ENCODE data around the gene TPM3. TPM values are rescaled to one million over a fixed set of nuclear protein-coding genes. Genes with fewer than 3 reads are reported as not detected.

The TPM3 gene
- total RNA-seq, 1 donor from 2014 or later = 248 TPM

- Mint-ChIP-seq H3K4me3 (ENCODE audit: unreplicated experiment) (peak overlapping the region; percentile 97), H3K4me1 (ENCODE audit: low read depth) (peaks cover 56% of the 10 kb centered on the region), H3K27me3 (ENCODE audit: low read depth) (no peaks in the 10 kb centered on the region), H3K27ac (ENCODE audit: unreplicated experiment) (peak overlapping the region; percentile 97), H3K9me3 (ENCODE audit: low read depth) (no peaks in the 10 kb centered on the region), H3K36me3 (ENCODE audit: low read depth) (peaks cover 18% of the 10 kb centered on the region)
- no peak for TF ChIP-seq CTCF (IDR thresholded peaks at IDR 0.05)
- DNase-seq (ENCODE audit: low spot score) = no peak
These were observed 30.6 kb upstream of the TPM3 start for GRCh38 chr1:154222518-154222917.

DNA sequence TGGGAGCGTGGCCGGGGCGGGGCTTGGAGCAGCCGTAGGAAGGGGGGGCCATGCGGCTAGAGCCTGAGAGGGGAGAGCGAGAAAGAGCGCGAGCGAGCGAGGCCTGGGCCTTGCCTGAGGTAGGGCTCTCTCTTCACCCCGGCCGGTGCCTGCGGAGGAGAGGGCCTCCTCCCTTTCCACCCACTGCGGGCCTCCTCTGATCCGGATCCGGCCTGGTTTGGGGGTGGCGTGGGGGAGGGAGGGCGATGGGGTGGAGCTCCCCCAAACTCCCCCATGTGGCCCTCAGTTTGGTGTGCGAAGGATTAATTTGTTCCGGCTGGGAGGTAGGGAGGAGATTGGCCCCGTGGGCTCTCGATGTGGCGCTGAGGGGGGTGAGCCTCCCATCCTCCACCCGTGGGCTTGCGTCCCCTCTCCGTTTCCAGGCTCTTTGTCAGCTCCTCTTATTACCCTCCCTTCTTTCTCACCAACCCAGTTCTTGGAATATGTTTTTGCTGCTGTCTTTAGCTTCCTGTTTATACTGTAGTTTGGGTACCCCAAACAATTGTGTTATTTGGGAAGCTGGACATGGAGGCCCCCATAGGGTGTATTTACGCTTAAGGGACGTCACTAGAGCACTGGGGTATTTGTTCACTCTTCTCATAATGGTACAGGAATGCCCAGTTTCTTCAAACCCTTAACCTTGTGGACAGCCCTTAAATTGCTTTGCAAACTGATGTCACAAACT, 29.5 kb upstream of the TPM3 start:
- H3K27me3 Mint-ChIP-seq (ENCODE audit: low read depth) = no peaks in the 10 kb centered on the region
- H3K9me3 Mint-ChIP-seq (ENCODE audit: low read depth) = no peaks in the 10 kb centered on the region
- peaks cover 18% of the 10 kb centered on the region for H3K36me3 Mint-ChIP-seq (ENCODE audit: low read depth)
- H3K4me1 Mint-ChIP-seq (ENCODE audit: low read depth) = peaks cover 60% of the 10 kb centered on the region
- peak overlapping the region; percentile 97 for H3K4me3 Mint-ChIP-seq (ENCODE audit: unreplicated experiment)
- no peak for DNase-seq (ENCODE audit: low spot score)
- H3K27ac Mint-ChIP-seq (ENCODE audit: unreplicated experiment) = peak overlapping the region; percentile 97
- no peak for TF ChIP-seq CTCF (IDR thresholded peaks at IDR 0.05)

DNA sequence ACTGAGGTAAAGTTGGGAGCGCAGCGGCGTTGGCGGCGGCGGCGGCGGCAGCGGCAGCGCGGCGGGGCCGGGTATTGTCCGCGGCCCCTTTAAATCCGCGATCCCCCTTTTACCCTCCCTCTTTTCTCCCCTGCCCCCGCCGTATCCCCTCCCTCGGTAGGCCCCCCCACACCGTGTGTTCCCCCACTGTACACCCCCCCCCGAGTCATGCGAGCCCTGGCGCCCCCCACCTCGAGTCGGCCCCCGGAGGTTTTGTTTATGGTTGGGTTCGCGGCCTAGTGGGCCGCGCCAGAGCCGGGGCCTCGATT, 29.0 kb upstream of the TPM3 start:
- peak overlapping the region; percentile 97 for H3K4me3 Mint-ChIP-seq (ENCODE audit: unreplicated experiment)
- H3K36me3 Mint-ChIP-seq (ENCODE audit: low read depth) = peaks cover 13% of the 10 kb centered on the region
- H3K4me1 Mint-ChIP-seq (ENCODE audit: low read depth) = peaks cover 60% of the 10 kb centered on the region
- H3K27ac Mint-ChIP-seq (ENCODE audit: unreplicated experiment) = peak overlapping the region; percentile 100
- no peak for DNase-seq (ENCODE audit: low spot score)
- TF ChIP-seq CTCF (IDR thresholded peaks at IDR 0.05) = no peak
- H3K27me3 Mint-ChIP-seq (ENCODE audit: low read depth) = no peaks in the 10 kb centered on the region
- H3K9me3 Mint-ChIP-seq (ENCODE audit: low read depth) = no peaks in the 10 kb centered on the region

DNA sequence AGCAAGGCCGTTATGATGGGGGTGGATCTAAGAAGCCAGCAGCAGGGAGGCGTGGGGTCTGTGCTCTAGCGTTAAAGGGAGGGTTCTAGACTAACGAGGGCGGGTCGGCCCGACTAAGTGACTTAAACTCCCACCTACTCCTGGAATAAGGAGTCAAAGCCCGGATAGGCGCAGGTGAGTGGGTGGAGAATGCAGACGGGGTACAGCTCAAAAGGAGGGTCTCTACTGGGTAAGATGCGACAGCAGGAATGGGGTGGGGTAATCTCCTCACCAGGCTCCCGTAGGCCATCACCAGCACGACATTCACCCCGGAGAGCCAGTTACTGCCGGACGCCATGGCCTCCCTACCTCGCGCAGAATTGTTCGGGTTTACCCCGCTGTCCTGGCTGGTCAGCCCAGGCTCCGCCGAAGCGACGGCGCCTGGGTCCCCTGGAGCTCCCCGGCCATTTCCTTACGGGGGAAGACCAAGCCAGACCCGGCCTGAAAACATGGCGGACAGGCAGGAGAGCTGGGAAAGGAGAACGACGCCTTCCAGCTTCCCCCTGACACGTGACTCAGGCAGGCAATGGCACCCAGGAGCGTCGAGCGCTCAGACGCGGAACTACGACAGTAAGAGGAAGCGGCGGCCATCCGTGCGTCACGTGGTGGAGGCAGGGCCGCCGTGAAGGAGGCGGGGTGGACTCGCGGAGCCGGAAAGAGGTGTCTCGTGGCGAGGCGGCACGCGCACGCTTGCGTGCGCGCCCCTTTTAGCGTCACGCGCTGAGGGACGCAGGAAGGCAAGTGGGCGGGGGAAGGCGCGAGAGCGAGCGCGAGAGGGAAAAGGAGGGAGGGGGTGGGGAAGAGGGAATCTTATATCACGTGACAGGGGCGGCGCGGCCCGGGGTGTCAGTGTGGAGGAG, 28.4 kb upstream of the TPM3 start, which contains the start of gene UBAP2L:
UBAP2L (plus strand) TSS at position 885 of the 899 bp plus-strand sequence. CDS start 4,169 bp downstream, outside the sequence.
- Mint-ChIP-seq H3K36me3 (ENCODE audit: low read depth) (peaks cover 11% of the 10 kb centered on the region), H3K4me3 (ENCODE audit: unreplicated experiment) (peak within 1 kb of the TSS; percentile 97), H3K27me3 (ENCODE audit: low read depth) (no peaks in the 10 kb centered on the region), H3K27ac (ENCODE audit: unreplicated experiment) (peak within 1 kb of the TSS; percentile 100), H3K9me3 (ENCODE audit: low read depth) (no peaks in the 10 kb centered on the region), H3K4me1 (ENCODE audit: low read depth) (peaks cover 60% of the 10 kb centered on the region)
- peak; percentile 100 for DNase-seq (ENCODE audit: low spot score)
- TF ChIP-seq CTCF (IDR thresholded peaks at IDR 0.05) = no peak

GRCh38 chr1:154219541-154219940, 27.6 kb upstream of the TPM3 start:
- DNase-seq (ENCODE audit: low spot score) = no peak
- Mint-ChIP-seq H3K27me3 (ENCODE audit: low read depth) (no peaks in the 10 kb centered on the region), H3K4me3 (ENCODE audit: unreplicated experiment) (peak overlapping the region; percentile 97), H3K27ac (ENCODE audit: unreplicated experiment) (peak overlapping the region; percentile 100), H3K36me3 (ENCODE audit: low read depth) (peaks cover 11% of the 10 kb centered on the region), H3K4me1 (ENCODE audit: low read depth) (peaks cover 52% of the 10 kb centered on the region), H3K9me3 (ENCODE audit: low read depth) (no peaks in the 10 kb centered on the region)
- TF ChIP-seq CTCF (IDR thresholded peaks at IDR 0.05) = no peak

Data from chondrocyte (in vitro differentiated cells).